Measurements from ENCODE around the gene SAA1.
"Not testable (repeated sequence)": the region's sequence is repeated elsewhere in the genome, so short reads cannot be mapped to it uniquely, and the experiment has no call there.

Gene SAA1

GRCh38 chr11:18261721-18262120, 4.3 kb upstream of the SAA1 start:
- DNase-seq (ENCODE audit: insufficient read length, low spot score) (no peak), FAIRE-seq (no peak)
- no peak for TF ChIP-seq CTCF (IDR thresholded peaks at IDR 0.05; ENCODE audit: insufficient read depth, missing control alignments)

GRCh38 chr11:18262681-18263350, 3.2 kb upstream of the SAA1 start:
- not testable (repeated sequence) for FAIRE-seq; DNase-seq (ENCODE audit: insufficient read length, low spot score)

- DNase-seq (ENCODE audit: insufficient read length, low spot score) (no peak), FAIRE-seq (no peak)
- no peak for TF ChIP-seq CTCF (IDR thresholded peaks at IDR 0.05; ENCODE audit: insufficient read depth, missing control alignments)
Measured at GRCh38 chr11:18264035-18264434, 2.0 kb upstream of the SAA1 start.

- no peak for FAIRE-seq
- DNase-seq (ENCODE audit: insufficient read length, low spot score): no peak
- TF ChIP-seq CTCF (IDR thresholded peaks at IDR 0.05; ENCODE audit: insufficient read depth, missing control alignments): no peak
Measured at GRCh38 chr11:18264677-18265555, 1.1 kb upstream of the SAA1 start.

GRCh38 chr11:18267335-18268133, 1.5 kb downstream of the SAA1 start:
- FAIRE-seq; DNase-seq (ENCODE audit: insufficient read length, low spot score): not testable (repeated sequence)

- FAIRE-seq; DNase-seq (ENCODE audit: insufficient read length, low spot score): not testable (repeated sequence)
Measured at GRCh38 chr11:18269252-18269651, 3.2 kb downstream of the SAA1 start.

GRCh38 chr11:18270102-18270501, 4.0 kb downstream of the SAA1 start:
- TF ChIP-seq CTCF (IDR thresholded peaks at IDR 0.05; ENCODE audit: insufficient read depth, missing control alignments): no peak
- DNase-seq (ENCODE audit: insufficient read length, low spot score) (no peak), FAIRE-seq (no peak)

- TF ChIP-seq CTCF (IDR thresholded peaks at IDR 0.05; ENCODE audit: insufficient read depth, missing control alignments): no peak
- DNase-seq (ENCODE audit: insufficient read length, low spot score) (no peak), FAIRE-seq (no peak)
Measured at GRCh38 chr11:18271206-18271605, 5.1 kb downstream of the SAA1 start.
